Measurements from ENCODE around the gene CD93.
A peak's percentile ranks its signal among the peaks of the same experiment; 100 is the strongest.

The CD93 gene

GRCh38 chr20:23099791-23100719 lies 13.9 kb upstream of the CD93 start:
- DNase-seq (ENCODE audit: low spot score) = no peak

- no peak for DNase-seq (ENCODE audit: low spot score)
Observed at GRCh38 chr20:23097636-23098580, 11.8 kb upstream of the CD93 start.

DNA sequence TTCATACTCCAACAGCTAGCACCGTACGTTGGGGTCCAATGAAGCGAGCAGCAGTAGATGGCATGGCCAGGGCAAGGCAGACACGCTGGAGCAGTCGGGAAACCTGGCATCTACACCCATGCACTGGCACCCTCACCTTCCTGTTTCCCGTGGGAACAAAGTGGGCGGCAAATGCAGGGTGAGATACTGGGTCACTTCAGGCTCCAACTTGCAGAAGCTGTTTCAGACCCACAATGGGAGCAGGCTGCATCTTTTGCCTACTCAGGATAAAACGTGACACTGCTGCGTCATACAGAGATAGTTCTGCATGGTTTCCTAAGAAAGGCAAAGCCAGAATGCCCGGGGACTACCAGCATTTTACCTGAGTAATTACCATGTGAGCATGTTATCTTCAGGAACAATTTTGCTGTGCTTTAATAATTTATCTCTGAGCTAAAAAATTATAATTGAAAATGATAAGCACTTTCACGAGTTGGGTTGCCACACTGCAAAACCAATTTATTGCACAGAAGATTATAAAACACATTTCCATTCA lies 10.9 kb upstream of the CD93 start:
- no peak for DNase-seq (ENCODE audit: low spot score)

DNA sequence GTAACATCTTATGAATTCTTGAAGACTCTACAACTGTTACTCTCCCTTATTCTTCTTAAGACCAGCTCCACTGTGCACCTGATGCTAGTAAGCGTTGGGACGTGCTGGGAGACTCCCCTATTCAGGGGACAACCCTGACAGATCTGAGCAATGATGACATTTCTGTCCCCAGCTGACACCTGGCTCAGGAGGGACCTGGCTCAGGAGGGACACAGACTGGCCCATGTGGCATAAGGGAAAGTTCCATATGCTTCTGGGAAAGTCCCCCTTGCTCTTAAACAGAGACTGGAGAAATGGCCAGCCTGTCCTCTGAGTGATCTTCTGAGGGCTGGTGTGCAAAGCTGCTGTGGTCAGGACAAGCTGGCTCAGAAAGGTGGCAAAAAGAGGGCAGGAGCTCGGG lies 10.0 kb upstream of the CD93 start:
- DNase-seq (ENCODE audit: low spot score) = no peak

- no peak for DNase-seq (ENCODE audit: low spot score)
Observed at GRCh38 chr20:23095499-23095898, 9.4 kb upstream of the CD93 start.

DNA sequence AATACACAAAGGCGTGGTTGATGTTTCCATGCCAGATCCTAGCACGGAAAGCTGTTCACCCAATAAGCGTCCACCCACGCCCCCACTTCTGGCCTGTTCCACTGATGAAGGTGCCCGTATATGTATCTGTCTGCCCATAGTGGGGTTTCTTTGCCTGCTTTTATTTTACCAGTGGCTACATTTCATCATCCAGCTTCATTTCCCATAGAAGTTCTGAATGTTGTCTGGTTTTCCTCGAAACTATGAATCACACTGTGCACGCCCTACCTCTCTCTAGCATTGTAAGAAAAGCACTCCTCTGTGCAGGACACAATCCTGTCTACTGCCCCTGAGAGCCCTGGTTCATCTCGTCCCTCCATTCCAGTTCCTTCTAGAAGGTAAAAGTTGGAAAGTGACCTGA lies 8.8 kb upstream of the CD93 start:
- no peak for DNase-seq (ENCODE audit: low spot score)

- no peak for DNase-seq (ENCODE audit: low spot score)
Observed at GRCh38 chr20:23094213-23094896, 8.2 kb upstream of the CD93 start.

DNA sequence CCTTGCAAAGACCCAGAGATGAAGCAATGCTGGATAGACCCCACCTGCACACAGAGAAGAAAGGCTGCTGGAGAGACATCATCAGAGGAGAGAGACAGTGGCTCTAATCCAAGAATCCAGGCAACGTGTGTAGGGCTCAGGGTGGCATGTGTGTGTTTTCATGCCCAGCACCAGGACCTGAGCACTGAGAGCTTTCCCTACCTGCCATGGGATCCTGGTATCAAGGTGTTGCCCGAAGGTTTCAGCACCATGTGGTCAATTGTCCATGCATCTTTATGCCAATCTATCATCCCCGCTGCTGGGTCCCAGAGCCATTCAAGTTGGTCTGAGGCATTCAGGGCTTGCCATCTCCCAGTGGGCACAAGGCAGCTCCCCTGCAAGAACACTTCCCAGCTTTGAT lies 7.5 kb upstream of the CD93 start:
- no peak for DNase-seq (ENCODE audit: low spot score)

DNA sequence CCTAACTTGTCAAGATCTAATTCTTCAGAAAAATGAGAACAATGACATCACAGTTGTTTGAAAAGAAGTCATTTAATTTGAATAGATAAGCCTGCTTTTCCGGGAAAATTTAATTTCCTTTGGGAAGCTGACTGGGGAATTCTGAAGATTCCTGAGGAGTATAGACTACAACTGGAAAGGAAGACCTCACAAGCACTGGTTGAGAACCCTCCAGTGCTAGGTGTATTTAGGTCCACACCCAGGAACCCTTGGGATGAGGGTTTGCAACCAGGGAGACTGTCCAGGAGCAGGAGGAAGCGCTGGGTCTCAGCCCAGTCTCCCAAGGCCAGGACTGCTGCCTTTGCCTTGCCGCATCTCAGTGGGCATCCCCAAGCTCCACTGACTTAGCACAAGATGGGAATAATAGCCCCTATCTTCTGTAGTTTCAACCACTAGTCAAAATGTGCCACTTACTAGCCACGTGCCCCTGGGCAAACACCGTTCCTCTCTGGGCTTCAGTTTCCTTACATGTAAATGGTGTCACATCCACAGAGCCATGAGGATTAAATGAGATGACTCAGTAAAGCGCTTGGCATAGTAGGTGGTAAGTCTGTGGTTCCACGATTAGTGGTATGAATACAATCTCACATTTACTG lies 6.9 kb upstream of the CD93 start:
- no peak for DNase-seq (ENCODE audit: low spot score)

DNA sequence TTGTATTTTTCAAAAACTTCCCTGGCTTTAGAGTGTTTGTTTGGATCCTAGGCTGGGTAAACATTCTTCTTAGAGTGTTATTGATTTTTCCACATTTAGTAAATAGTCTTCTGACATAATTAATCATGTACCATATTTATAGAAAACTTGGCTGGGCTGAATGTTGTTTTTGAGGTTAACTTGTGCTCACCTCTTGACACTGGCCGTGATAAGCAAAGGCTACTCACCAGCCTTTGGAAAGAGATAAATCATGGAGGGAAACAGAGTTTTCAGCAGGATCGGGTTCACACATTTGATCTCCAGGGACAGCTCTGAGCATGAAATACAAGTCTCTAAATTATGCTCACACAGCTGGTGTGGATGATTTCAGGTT lies 6.2 kb upstream of the CD93 start:
- no peak for DNase-seq (ENCODE audit: low spot score)

GRCh38 chr20:23091721-23092383 lies 5.7 kb upstream of the CD93 start:
- DNase-seq (ENCODE audit: low spot score) = no peak

DNA sequence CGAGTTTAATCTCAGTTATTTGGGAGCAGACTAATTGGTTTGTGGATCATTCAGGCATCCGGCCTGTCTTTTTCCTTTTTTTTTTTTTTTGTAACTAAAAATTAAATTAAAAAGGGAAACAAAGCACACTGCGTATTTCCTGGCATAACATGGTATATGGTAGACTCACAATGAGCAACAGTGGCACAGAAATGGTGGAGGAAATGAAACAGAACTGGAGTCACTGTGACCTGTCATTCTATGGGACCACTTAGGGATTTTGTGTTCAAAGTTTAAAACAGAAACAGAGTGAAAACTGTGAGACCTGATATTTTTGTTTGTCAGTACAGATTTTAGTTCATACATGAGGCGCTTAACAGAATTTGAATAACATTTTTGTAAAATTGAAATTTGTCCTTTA lies 4.8 kb upstream of the CD93 start:
- DNase-seq (ENCODE audit: low spot score) = no peak

GRCh38 chr20:23090147-23090546 lies 4.0 kb upstream of the CD93 start:
- DNase-seq (ENCODE audit: low spot score) = no peak

GRCh38 chr20:23088866-23089265 lies 2.7 kb upstream of the CD93 start:
- no peak for DNase-seq (ENCODE audit: low spot score)

DNA sequence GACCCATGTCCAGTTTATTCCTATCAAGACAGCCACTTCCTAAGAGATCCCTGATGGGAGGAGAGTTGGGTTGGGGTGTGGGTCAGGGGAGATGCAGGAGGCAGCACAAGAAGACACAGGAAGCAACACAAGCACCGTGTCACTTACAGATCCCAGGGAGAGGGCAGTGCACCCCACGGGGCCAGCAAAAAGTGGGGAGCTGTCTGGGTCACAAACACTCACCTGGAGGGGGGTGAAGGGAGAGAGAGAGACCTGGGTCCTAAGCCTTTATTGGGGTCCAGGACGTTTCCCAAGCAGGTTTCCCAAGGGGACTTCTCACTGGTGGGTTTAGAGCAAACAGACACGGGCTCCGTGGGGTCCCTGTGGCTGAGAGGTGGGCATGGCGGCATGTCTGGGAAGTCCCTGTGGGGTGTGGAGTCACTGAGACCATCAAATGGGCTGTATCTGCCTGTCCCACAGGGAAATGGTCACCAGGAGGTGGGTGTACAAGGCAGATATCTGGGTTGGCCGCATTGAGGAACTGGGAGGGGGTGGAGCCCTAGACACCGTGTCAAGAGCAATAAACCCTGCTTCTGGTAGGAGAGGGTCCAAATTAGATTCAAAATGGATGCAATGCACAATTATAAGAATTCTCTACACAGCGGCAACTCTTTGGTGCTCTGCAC lies 1.6 kb upstream of the CD93 start:
- no peak for DNase-seq (ENCODE audit: low spot score)

GRCh38 chr20:23086931-23087411 lies 847 bp upstream of the CD93 start:
- DNase-seq (ENCODE audit: low spot score) = peak; percentile 2

- DNase-seq (ENCODE audit: low spot score) = no peak
Observed at GRCh38 chr20:23085436-23086055, 578 bp downstream of the CD93 start.

- DNase-seq (ENCODE audit: low spot score) = no peak
Observed at GRCh38 chr20:23084845-23085365, 1.2 kb downstream of the CD93 start.

GRCh38 chr20:23084282-23084844 lies 1.8 kb downstream of the CD93 start:
- no peak for DNase-seq (ENCODE audit: low spot score)

Measured in CD4-positive, alpha-beta T cell treated with Interleukin-15 for 4 hours (primary cell).